GM12874 (cell line): Measurements from ENCODE around the gene RACK1.

Experiments used
- TF ChIP-seq, protein P1 (sequence below): IDR thresholded peaks from 2 replicates; pipeline ENCODE4 v1.5.1; 2011; ENCODE audit warnings: low read depth, mild to moderate bottlenecking, control low read depth, low read length, moderate library complexity; ENCODE audit not compliant: insufficient read depth

Gene RACK1

DNA sequence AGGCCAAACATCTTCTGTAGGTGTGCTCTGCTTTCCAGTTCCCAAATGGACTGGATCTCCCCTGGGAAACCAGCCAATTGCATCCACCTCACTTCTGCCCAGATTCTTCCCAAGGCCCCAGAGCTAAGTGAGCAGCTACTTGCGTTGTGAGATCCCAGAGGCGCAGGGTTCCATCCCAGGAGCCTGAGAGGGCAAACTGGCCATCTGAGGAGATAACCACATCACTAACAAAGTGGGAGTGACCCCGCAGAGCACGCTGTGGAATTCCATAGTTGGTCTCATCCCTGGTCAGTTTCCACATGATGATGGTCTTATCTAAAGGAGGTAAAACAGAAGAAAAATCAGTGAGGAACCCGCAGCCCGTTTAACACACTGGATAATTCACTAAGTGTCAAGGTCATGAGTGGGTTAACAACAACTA, 1.7 kb downstream of the RACK1 start:
- TF ChIP-seq, protein P1, sequence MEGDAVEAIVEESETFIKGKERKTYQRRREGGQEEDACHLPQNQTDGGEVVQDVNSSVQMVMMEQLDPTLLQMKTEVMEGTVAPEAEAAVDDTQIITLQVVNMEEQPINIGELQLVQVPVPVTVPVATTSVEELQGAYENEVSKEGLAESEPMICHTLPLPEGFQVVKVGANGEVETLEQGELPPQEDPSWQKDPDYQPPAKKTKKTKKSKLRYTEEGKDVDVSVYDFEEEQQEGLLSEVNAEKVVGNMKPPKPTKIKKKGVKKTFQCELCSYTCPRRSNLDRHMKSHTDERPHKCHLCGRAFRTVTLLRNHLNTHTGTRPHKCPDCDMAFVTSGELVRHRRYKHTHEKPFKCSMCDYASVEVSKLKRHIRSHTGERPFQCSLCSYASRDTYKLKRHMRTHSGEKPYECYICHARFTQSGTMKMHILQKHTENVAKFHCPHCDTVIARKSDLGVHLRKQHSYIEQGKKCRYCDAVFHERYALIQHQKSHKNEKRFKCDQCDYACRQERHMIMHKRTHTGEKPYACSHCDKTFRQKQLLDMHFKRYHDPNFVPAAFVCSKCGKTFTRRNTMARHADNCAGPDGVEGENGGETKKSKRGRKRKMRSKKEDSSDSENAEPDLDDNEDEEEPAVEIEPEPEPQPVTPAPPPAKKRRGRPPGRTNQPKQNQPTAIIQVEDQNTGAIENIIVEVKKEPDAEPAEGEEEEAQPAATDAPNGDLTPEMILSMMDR, result no peak

- TF ChIP-seq, protein P1, result no peak
Observed at GRCh38 chr5:181241393-181241975, 2.2 kb downstream of the RACK1 start.

DNA sequence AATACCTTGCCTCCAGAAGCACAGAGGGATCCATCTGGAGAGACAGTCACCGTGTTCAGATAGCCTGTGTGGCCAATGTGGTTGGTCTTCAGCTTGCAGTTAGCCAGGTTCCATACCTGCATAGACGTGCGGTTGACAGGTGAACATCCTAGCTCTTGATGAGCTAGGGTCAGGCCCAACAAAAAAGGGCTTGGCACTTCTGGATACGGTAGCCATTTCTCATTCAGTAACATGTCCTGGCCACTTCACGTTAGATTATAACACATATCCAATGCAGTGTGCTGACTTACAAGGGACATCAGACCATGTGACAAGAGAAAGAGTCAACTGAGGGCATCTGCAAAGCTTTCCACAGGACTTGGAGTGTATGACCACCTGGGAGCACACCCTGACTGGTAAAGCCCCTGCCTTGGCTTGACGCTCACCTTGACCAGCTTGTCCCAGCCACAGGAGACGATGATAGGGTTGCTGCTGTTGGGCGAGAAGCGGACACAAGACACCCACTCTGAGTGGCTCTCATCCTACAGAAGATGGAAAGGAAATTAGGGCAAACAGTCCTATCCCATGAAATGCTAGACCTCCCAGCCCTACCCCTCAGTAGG, 4.5 kb downstream of the RACK1 start:
- TF ChIP-seq, protein P1, result no peak

DNA sequence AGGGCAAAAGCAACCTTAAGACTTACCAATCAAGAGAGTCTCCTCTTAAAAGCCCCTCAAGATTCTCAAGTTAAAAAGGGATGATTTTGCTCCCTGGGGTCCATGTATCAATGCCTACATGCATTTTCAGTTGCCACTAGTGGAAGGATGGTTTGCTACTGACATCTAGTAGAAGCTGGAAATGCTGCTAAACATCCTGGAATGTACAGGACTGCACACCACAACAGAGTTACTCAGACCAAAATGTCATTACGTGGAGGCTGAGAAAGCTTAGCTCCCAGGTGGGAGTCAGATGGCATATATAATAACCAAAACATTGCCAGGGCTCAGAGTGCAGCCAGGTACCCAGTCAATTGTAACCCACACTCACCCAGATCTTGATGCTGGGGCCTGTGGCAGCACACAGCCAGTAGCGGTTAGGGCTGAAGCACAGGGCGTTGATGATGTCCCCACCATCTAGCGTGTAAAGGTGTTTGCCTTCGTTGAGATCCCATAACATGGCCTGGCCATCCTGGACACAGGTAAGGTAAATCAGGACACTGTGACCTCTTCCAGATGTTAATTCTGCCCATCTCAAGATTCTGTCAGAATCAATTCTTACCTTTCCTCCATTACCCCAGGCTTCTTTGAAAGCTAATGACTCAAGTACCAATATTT, 5.8 kb downstream of the RACK1 start:
- TF ChIP-seq, protein P1, result no peak

- TF ChIP-seq, protein P1, result no peak
Observed at GRCh38 chr5:181236954-181237641, 6.6 kb downstream of the RACK1 start.

DNA sequence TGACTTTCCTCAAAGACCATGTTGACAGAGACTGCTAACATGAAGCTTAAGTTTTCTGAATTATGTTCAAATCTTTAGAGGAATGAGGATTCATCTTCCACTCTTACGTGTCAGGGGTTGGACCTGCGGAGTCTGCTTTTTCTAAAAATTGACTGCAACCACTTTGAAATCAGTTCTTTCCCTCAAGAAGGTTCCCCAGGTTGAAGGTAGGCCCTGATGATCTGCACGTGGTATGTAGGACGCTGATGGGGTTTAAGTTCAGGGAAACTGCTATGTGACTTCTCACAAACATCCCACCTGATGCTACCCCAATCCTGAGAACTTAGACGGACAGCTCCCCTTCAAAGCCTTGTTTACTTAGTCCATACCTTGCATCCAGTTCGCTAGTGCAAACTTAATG, 7.2 kb downstream of the RACK1 start:
- TF ChIP-seq, protein P1, result no peak

GRCh38 chr5:181235689-181236366, 7.9 kb downstream of the RACK1 start:
- TF ChIP-seq, protein P1, result no peak
